Fibroblast of mammary gland (primary cell): ENCODE data around the gene LAGE3.

Experiments used
- DNase-seq: peaks from one replicate; pipeline ENCODE4 v3.0.0-alpha.2; 2010; ENCODE audit warnings: low read depth
- H3K4me3 ChIP-seq: 2 replicates; pipeline ENCODE4 v1.5.1; 2011; ENCODE audit warnings: low read depth, mild to moderate bottlenecking, low read length, moderate library complexity; ENCODE audit not compliant: control insufficient read depth
- CTCF ChIP-seq: conservative IDR thresholded peaks from 2 replicates; pipeline ENCODE4 v1.5.1; 2011; ENCODE audit warnings: low read depth, low read length, inconsistent platforms; ENCODE audit not compliant: control insufficient read depth, insufficient read depth

Gene LAGE3

DNA sequence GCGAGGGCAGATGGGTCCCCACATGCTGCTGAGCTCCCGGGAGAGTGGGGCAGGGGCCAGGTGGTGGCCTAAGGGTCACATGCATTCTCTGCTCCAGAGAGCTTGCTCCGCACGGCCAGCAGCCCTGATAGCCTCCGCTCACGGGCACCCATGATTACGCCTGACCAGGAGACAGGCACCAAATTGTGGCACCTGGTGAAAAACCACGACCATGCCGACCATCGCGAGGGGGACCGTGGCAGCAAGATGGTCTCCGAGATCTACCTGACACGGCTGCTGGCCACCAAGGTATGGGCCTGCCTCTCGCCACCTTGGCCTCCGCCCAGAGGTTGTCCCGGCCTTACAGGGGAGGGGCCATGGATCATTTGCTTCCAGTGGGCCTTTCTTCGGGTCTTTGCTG lies 9.2 kb downstream of the LAGE3 start:
- H3K4me3 ChIP-seq: no peak overlapping the region
- no peak for TF ChIP-seq CTCF
- DNase-seq: no peak

GRCh38 chrX:154469114-154469513 lies 10.0 kb downstream of the LAGE3 start:
- no peak for DNase-seq
- no peak overlapping the region for H3K4me3 ChIP-seq
- no peak for TF ChIP-seq CTCF

GRCh38 chrX:154468217-154468616 lies 10.9 kb downstream of the LAGE3 start:
- TF ChIP-seq CTCF: no peak
- no peak overlapping the region for H3K4me3 ChIP-seq
- no peak for DNase-seq

DNA sequence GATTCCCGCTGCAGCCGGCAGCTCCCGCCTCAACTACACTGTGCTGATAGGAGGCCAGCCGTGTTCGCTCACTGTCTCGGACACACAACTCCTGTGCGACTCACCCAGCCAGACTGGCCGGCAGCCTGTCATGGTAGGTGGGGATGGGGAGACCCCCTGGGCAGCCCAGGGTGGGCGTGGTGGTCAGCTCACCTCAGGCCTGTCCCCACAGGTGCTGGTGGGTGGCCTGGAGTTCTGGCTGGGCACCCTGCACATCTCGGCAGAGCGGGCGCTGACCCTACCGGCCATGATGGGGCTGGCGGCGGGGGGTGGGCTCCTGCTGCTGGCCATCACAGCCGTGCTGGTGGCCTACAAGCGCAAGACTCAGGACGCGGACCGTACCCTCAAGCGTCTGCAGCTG lies 11.5 kb downstream of the LAGE3 start:
- no peak for TF ChIP-seq CTCF
- H3K4me3 ChIP-seq: no peak overlapping the region
- no peak for DNase-seq

DNA sequence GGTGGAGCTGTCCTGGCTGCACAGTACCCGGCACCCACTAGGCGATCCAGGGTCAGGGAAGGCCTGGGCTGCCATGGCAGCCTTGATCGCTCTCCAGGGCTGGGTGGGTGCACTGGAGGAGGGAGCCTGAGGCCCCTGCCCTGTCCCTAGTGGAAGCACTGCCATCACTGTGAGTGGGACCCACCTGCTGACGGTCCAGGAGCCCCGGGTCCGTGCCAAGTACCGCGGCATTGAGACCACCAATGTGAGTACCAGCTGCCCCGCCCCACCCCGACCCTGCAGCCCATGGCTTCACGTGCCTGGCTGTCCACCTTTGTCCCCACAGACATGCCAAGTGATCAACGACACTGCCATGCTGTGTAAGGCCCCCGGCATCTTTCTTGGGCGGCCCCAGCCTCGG lies 12.2 kb downstream of the LAGE3 start:
- no peak for DNase-seq
- TF ChIP-seq CTCF: no peak
- H3K4me3 ChIP-seq: no peak overlapping the region

DNA sequence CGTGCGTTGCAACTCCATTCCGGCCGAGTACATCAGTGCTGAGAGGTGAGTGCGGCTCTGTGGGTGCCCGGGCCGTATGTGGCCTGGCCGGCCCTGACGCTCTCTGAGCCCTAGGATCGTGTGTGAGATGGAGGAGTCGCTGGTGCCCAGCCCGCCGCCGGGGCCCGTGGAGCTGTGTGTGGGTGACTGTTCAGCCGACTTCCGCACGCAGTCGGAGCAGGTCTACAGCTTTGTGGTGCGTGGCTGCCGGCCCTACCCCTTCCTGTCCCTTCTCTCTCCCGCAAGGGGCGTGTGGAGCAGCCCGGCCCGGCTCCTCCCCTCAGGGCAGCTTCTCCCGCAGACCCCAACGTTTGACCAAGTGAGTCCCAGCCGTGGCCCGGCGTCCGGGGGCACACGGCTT lies 13.0 kb downstream of the LAGE3 start:
- no peak for TF ChIP-seq CTCF
- no peak for DNase-seq
- H3K4me3 ChIP-seq: no peak overlapping the region

GRCh38 chrX:154465601-154466000 lies 13.5 kb downstream of the LAGE3 start:
- no peak for TF ChIP-seq CTCF
- no peak overlapping the region for H3K4me3 ChIP-seq
- no peak for DNase-seq
